Psoas muscle (tissue), 8 donors: Measurements from ENCODE around the gene ACSBG1. TPM values are rescaled to one million over a fixed set of nuclear protein-coding genes. Genes with fewer than 3 reads are reported as not detected.
A peak's percentile ranks its signal among the peaks of the same experiment; 100 is the strongest.

Experiments
- ATAC-seq, 4 donors: fragments of 200-7000 bp; cut with Tn5 transposase; one replicate each; pipeline ENCODE4 v1.9.1; 2020; ENCODE audit warnings: moderate library complexity in 3 of 4, mild to moderate bottlenecking in 2 of 4
- DNase-seq, 2 donors: peaks; one replicate each; pipeline ENCODE4 v3.0.0-alpha.2; 2020
- H3K27ac ChIP-seq: fragments of 200-600 bp; one replicate; pipeline ENCODE4 v1.8.0; 2022
- H3K27me3 ChIP-seq, 3 donors: fragments of 200-600 bp in 1 of 3; one replicate each; pipeline versions ENCODE4 v1.6.1 to v1.8.0; 2013 to 2022; ENCODE audit warnings: low read length in 2 of 3, mild to moderate bottlenecking in 2 of 3, moderate library complexity in 1 of 3; ENCODE audit not compliant: insufficient read depth in 3 of 3
- H3K36me3 ChIP-seq, 2 donors: fragments of 200-600 bp in 1 of 2; one replicate each; pipeline versions ENCODE4 v1.6.1 to v1.8.0; 2013 to 2022; ENCODE audit warnings: low read depth in 1 of 2, mild to moderate bottlenecking in 1 of 2, moderate library complexity in 1 of 2; ENCODE audit not compliant: insufficient read depth in 1 of 2
- H3K4me1 ChIP-seq: fragments of 200-600 bp; one replicate; pipeline ENCODE4 v1.8.0; 2022
- H3K4me3 ChIP-seq: fragments of 200-600 bp; one replicate; pipeline ENCODE4 v1.8.0; 2022; ENCODE audit warnings: mild to moderate bottlenecking
- H3K9me3 ChIP-seq: fragments of 200-600 bp; one replicate; pipeline ENCODE4 v1.8.0; 2022
- WGBS, 3 donors: extraction: QIAGEN DNeasy Blood & Tissue Kit; methylation state at CpG; one replicate each; pipeline versions ENCODE4 v1.1.6 to v1.1.7; 2013; 5-methylcytosine and 5-hydroxymethylcytosine counted together
- intact Hi-C, 2 donors: fragments of 100-400 bp; cut with DNase I; formaldehyde crosslinking; loops; one replicate each; pipeline versions ENCODE4 v1.11.0 to v1.14.2; 2022
- polyA plus RNA-seq, 3 donors: library from polyadenylated mRNA; stranded (reverse); fragments of 200-250 nt; gene quantifications; one replicate each; pipeline ENCODE4 v1.2.3, GENCODE V29; 2013
- total RNA-seq, 4 donors: library from RNA; stranded (reverse); fragmentation: NEBNext Ultra II Directional in 2 of 4; extraction: Animal tissue kit (Norgen Biotek cat#: 25700) in 2 of 4; gene quantifications; one replicate each; pipeline versions ENCODE4 v1.2.1 to v1.2.4, GENCODE V29; 2021 to 2023
- TF ChIP-seq, protein P1 (sequence below): fragments of 200-600 bp; IDR thresholded peaks from one replicate; pipeline ENCODE4 v1.8.0; 2022; ENCODE audit warnings: antibody characterized with exemption
- donor health status: healthy with polysubstance abuse.
- donor health status: DM: no; HTN: no; CAD: no; lungs with moderate emphysema.
- donor health status: Bipolar disorder and iron deficiency.
- donor health status: healthy.
- donor health status: DM: yes; HTN: yes; CAD: no.
- donor health status: DM: no; HTN: no; CAD: no.
- donor health status: DM: no; HTN: no; CAD: no.
- donor health status: DM: yes; HTN: yes; CAD: no.

The ACSBG1 gene
- total and polyA plus RNA-seq, 7 donors = 0.12 to 0.64 (median 0.51) TPM; not detected in 3

DNA sequence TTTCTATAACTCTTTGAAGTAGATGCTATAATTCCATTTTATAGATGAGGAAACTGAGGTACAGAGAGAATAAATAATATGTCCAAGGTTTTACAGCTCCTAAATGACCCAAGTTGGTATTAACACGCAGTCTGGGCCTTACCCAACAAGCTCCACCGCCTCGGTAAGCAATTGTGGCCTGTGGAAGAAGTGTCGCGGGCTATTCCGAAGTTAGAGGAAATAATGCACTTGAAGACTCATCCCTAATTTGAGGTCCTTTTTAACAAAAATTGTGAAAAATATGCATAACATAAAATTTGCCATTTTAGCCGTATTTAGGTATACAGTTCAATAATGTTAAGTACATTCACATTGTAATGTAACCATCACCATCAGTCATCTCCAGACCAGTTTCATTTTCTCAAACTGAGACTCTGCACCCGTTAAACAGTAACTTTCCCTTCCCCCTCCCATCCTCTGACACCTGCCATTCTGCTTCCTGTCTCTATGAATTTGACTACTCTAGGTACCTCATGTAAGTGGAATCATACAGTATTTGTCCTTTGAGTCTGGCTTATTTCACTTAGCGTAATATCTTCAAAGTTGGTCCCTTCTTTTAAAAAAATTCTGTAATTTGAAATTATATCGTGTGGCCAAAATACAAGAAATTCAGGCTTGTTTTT lies 67.0 kb downstream of the ACSBG1 start:
- DNase-seq = no peak
- WGBS, 3 donors = 92% methylated on average over 10 of the region's 10 CpGs
- peaks cover 11% of the 10 kb centered on the region for H3K4me1 ChIP-seq
- no peak for ATAC-seq
- H3K36me3 ChIP-seq = peaks cover 29 to 100% of the 10 kb centered on the region in 2 donors
- no peaks in the 10 kb centered on the region for H3K27me3 ChIP-seq
- TF ChIP-seq, protein P1, sequence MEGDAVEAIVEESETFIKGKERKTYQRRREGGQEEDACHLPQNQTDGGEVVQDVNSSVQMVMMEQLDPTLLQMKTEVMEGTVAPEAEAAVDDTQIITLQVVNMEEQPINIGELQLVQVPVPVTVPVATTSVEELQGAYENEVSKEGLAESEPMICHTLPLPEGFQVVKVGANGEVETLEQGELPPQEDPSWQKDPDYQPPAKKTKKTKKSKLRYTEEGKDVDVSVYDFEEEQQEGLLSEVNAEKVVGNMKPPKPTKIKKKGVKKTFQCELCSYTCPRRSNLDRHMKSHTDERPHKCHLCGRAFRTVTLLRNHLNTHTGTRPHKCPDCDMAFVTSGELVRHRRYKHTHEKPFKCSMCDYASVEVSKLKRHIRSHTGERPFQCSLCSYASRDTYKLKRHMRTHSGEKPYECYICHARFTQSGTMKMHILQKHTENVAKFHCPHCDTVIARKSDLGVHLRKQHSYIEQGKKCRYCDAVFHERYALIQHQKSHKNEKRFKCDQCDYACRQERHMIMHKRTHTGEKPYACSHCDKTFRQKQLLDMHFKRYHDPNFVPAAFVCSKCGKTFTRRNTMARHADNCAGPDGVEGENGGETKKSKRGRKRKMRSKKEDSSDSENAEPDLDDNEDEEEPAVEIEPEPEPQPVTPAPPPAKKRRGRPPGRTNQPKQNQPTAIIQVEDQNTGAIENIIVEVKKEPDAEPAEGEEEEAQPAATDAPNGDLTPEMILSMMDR = no peak
- intact Hi-C loops = no loop called here
- no peak overlapping the region for H3K27ac ChIP-seq
- H3K9me3 ChIP-seq = no peaks in the 10 kb centered on the region
- no peak overlapping the region for H3K4me3 ChIP-seq

DNA sequence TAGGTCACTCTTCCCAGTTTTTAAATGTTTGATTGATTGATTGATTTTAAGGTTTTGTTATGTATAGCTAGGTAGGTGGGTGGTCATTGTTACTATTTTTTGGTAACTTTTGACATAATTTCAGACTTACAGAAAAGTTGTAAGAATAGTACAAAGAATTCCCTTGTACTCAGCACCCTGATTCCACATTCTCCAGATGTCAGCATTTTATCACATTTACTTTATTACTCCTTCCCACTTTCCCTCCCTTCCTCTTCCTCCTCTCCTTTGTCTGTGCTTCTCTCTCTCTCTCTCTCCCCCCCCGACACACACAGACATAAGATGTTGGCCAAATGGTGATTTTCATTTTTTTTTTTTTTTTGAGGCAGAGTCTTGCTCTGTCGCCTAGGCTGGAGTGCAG lies 70.4 kb downstream of the ACSBG1 start:
- peaks cover 28 to 100% of the 10 kb centered on the region in 2 donors for H3K36me3 ChIP-seq
- ATAC-seq = no peak

DNA sequence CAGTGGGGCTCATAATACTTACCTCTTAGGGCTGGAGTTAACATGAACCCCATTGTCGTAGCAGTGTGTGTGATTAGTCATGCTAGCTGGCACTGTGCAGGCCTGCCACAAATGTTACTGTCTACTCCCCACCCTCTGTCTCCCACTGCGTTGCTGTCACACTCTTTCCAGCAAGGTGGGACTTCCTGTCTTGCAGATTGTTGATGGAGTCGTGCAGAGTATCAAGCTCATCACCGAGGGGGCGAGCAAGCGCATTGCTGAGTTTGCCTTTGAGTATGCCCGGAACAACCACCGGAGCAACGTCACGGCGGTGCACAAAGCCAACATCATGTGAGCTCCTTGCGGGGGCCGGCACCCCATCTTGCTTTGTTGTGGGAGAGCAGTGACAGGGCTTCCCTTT lies 72.3 kb downstream of the ACSBG1 start:
- Histone ChIP-seq H3K36me3 (peaks cover 20 to 100% of the 10 kb centered on the region in 2 donors), H3K27me3 (no peaks in the 10 kb centered on the region), H3K9me3 (no peaks in the 10 kb centered on the region), H3K4me1 (peaks cover 8% of the 10 kb centered on the region), H3K4me3 (no peak overlapping the region), H3K27ac (no peak overlapping the region)
- TF ChIP-seq, protein P1 = no peak
- ATAC-seq = peak in 2 of 4 donors; percentile 49 to 54
- WGBS, 3 donors = 76 to 93% (median 86%) methylated on average over 13 of the region's 13 CpGs
- no peak for DNase-seq
- intact Hi-C loops = loop anchor here in 1 of 2 donors (5.0 kb wide), 1 partner anchor 35 kb away; no protein-coding TSS in a partner anchor

More for the DNA sequence above, 70.4 kb downstream of the ACSBG1 start:
- intact Hi-C loops = loop anchor here in 1 of 2 donors (5.0 kb wide), 1 partner anchor 37 kb away; no protein-coding TSS in a partner anchor
- DNase-seq = no peak
- H3K27ac ChIP-seq = no peak overlapping the region
- no peaks in the 10 kb centered on the region for H3K9me3 ChIP-seq
- 84 to 93% (median 89%) methylated on average over 2 of the region's 2 CpGs for WGBS, 3 donors
- TF ChIP-seq, protein P1 = no peak
- H3K27me3 ChIP-seq = no peaks in the 10 kb centered on the region
- H3K4me1 ChIP-seq = no peaks in the 10 kb centered on the region
- no peak overlapping the region for H3K4me3 ChIP-seq

DNA sequence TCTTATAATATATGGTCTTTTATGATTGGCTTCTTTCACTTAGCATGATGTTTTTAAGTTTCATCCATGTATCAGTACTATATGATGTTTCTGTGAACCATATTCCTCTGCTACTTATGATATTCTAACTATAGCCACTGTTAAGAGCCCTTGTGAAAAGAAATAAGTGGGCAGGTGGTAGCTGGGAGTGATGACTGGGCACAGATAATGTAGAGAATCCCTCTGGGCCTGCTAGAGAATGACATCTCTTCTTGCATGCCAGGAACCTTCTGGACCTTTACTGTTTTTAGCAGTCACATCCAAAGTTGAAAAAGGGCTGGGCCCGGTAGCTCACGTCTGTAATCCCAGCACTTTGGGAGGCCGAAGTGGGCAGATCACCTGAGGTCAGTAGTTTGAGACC lies 75.0 kb downstream of the ACSBG1 start:
- ATAC-seq = no peak
- no peak overlapping the region for H3K27ac ChIP-seq
- DNase-seq = no peak
- no peak overlapping the region for H3K4me3 ChIP-seq
- intact Hi-C loops = no loop called here
- TF ChIP-seq, protein P1 = no peak
- WGBS, 3 donors = 73 to 98% (median 77%) methylated on average over 3 of the region's 3 CpGs
- H3K27me3 ChIP-seq = no peaks in the 10 kb centered on the region
- peaks cover 6 to 76% of the 10 kb centered on the region in 2 donors for H3K36me3 ChIP-seq
- no peaks in the 10 kb centered on the region for H3K9me3 ChIP-seq
- H3K4me1 ChIP-seq = peaks cover 33% of the 10 kb centered on the region
